GM10266 (cell line): Measurements from ENCODE around the gene NDUFAB1.
"Not testable (repeated sequence)": the region's sequence is repeated elsewhere in the genome, so short reads cannot be mapped to it uniquely, and the experiment has no call there.

Source experiments
- DNase-seq: peaks from one replicate; pipeline ENCODE4 v3.0.0; 2012; ENCODE audit errors: extremely low spot score
- CTCF ChIP-seq: IDR thresholded peaks from 2 replicates; pipeline ENCODE4 v1.5.1; 2012; ENCODE audit warnings: mild to moderate bottlenecking, low read depth; ENCODE audit not compliant: control insufficient read depth, insufficient read depth; ENCODE audit errors: missing control alignments

The NDUFAB1 gene

GRCh38 chr16:23629516-23629915 lies 33.4 kb upstream of the NDUFAB1 start:
- no peak for TF ChIP-seq CTCF
- no peak for DNase-seq

GRCh38 chr16:23624092-23624491 lies 28.0 kb upstream of the NDUFAB1 start:
- DNase-seq, result no peak
- TF ChIP-seq CTCF, result no peak

- DNase-seq, result no peak
- TF ChIP-seq CTCF, result no peak
Observed at GRCh38 chr16:23615805-23616204, 19.7 kb upstream of the NDUFAB1 start.

GRCh38 chr16:23611936-23612335 lies 15.8 kb upstream of the NDUFAB1 start:
- TF ChIP-seq CTCF, result no peak

GRCh38 chr16:23610905-23611304 lies 14.8 kb upstream of the NDUFAB1 start:
- not testable (repeated sequence) for DNase-seq

More at GRCh38 chr16:23611936-23612335, 15.8 kb upstream of the NDUFAB1 start:
- no peak for DNase-seq

GRCh38 chr16:23609929-23610328 lies 13.8 kb upstream of the NDUFAB1 start:
- no peak for DNase-seq
- TF ChIP-seq CTCF, result no peak

GRCh38 chr16:23608194-23608593 lies 12.1 kb upstream of the NDUFAB1 start:
- no peak for DNase-seq
- TF ChIP-seq CTCF, result no peak

- no peak for TF ChIP-seq CTCF
- DNase-seq, result no peak
Observed at GRCh38 chr16:23607726-23608125, 11.6 kb upstream of the NDUFAB1 start.
